ENCODE data around the gene KRT81.
"Not testable (repeated sequence)": the region's sequence is repeated elsewhere in the genome, so short reads cannot be mapped to it uniquely, and the experiment has no call there.

KRT81 gene

GRCh38 chr12:52317468-52318052, 26.2 kb upstream of the KRT81 start:
- Histone ChIP-seq H3K36me3 (ENCODE audit: insufficient read depth, low read length) (no peaks in the 10 kb centered on the region), H2AFZ (ENCODE audit: low read length, unreplicated experiment) (no peak overlapping the region), H3K79me2 (ENCODE audit: control insufficient read depth, insufficient read depth, low read length, unreplicated experiment) (no peaks in the 10 kb centered on the region), H3K4me3 (ENCODE audit: low read depth, low read length) (no peak overlapping the region), H3K27ac (ENCODE audit: low read depth, low read length) (no peak overlapping the region), H3K27me3 (ENCODE audit: insufficient read depth, low read length) (peaks cover 26% of the 10 kb centered on the region; the same call in 1 of the 2 replicates), H3K4me1 (ENCODE audit: control insufficient read depth, insufficient read depth, low read length, unreplicated experiment) (no peaks in the 10 kb centered on the region)

DNA sequence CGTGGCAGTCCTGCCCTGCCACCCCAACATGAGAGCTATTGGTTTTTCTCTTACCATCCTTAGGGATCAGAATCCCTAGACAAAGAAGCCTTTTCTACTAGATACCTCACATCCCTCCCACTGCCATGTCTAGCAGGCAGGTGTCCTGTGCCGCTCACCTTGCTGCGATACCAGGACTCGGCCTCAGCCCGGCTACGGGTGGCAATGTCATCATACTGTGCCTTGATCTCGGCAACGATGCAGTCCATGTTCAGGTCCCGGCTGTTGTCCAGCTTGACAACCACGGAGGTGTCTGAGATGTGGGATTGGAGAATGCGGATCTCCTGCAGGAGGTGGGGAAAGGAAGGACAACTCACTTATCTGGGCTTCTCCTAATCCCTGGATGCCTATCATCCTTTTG, 25.4 kb upstream of the KRT81 start:
- no peak overlapping the region for H3K27ac ChIP-seq (ENCODE audit: low read depth, low read length)
- H2AFZ ChIP-seq (ENCODE audit: low read length, unreplicated experiment): no peak overlapping the region
- H3K27me3 ChIP-seq (ENCODE audit: insufficient read depth, low read length): peaks cover 28% of the 10 kb centered on the region; the same call in 1 of the 2 replicates
- H3K36me3 ChIP-seq (ENCODE audit: insufficient read depth, low read length): no peaks in the 10 kb centered on the region
- H3K4me3 ChIP-seq (ENCODE audit: low read depth, low read length): no peak overlapping the region
- no peaks in the 10 kb centered on the region for H3K4me1 ChIP-seq (ENCODE audit: control insufficient read depth, insufficient read depth, low read length, unreplicated experiment)
- no peaks in the 10 kb centered on the region for H3K79me2 ChIP-seq (ENCODE audit: control insufficient read depth, insufficient read depth, low read length, unreplicated experiment)

- no peak overlapping the region for H3K4me3 ChIP-seq (ENCODE audit: low read depth, low read length)
- no peaks in the 10 kb centered on the region for H3K36me3 ChIP-seq (ENCODE audit: insufficient read depth, low read length)
- no peak overlapping the region for H3K27ac ChIP-seq (ENCODE audit: low read depth, low read length)
- H3K4me1 ChIP-seq (ENCODE audit: control insufficient read depth, insufficient read depth, low read length, unreplicated experiment): no peaks in the 10 kb centered on the region
- H2AFZ ChIP-seq (ENCODE audit: low read length, unreplicated experiment): no peak overlapping the region
- H3K79me2 ChIP-seq (ENCODE audit: control insufficient read depth, insufficient read depth, low read length, unreplicated experiment): no peaks in the 10 kb centered on the region
- H3K27me3 ChIP-seq (ENCODE audit: insufficient read depth, low read length): peaks cover 26% of the 10 kb centered on the region; the same call in 1 of the 2 replicates
These were observed 25.0 kb upstream of the KRT81 start for GRCh38 chr12:52316290-52316689.

DNA sequence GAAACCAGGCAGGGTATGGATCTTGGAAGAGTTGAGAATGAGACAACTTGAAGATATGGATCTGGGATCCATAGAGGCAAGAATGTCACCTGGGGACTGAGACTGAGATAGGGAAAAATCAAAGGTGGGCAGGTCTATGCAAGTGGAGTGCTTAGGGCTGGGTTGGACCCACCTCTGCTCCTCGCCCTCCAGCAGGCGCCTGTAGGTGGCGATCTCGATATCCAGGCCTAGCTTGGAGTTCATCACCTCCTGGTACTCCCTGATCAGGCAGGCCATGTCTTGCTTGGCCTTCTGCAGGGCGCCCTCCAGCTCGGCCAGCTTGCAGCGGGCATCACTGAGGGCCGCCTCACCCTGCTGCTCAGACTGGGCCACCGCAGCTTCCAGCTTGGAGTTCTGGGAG, 24.4 kb upstream of the KRT81 start:
- H3K36me3 ChIP-seq (ENCODE audit: insufficient read depth, low read length); H3K79me2 ChIP-seq (ENCODE audit: control insufficient read depth, insufficient read depth, low read length, unreplicated experiment): not testable (repeated sequence)
- peaks cover 21% of the 10 kb centered on the region; the same call in 1 of the 2 replicates for H3K27me3 ChIP-seq (ENCODE audit: insufficient read depth, low read length)

DNA sequence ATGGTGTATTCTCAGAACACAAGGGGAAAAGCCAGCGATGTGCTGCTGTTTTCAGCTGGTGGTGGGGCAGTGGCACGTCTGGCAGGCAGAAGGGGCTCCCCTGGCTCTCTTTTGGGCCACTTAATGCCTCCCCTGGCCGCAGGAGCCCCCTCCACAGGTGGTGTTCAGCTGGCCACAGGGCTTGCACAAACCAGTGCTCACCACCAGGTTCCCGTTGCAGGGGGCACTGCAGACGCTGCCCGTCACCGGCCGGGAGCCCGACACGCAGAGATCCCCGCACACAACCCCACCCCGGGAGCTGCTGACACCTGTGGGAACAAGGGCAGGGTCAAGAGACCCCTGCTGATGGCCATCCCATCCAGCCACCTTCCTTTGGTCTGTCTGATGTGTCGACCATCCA, 23.2 kb upstream of the KRT81 start:
- no peak overlapping the region for H3K27ac ChIP-seq (ENCODE audit: low read depth, low read length)
- peaks cover 11% of the 10 kb centered on the region for H3K27me3 ChIP-seq (ENCODE audit: insufficient read depth, low read length)
- no peak overlapping the region for H3K4me3 ChIP-seq (ENCODE audit: low read depth, low read length)
- H3K79me2 ChIP-seq (ENCODE audit: control insufficient read depth, insufficient read depth, low read length, unreplicated experiment): no peaks in the 10 kb centered on the region
- no peak overlapping the region for H2AFZ ChIP-seq (ENCODE audit: low read length, unreplicated experiment)
- no peaks in the 10 kb centered on the region for H3K36me3 ChIP-seq (ENCODE audit: insufficient read depth, low read length)
- no peaks in the 10 kb centered on the region for H3K4me1 ChIP-seq (ENCODE audit: control insufficient read depth, insufficient read depth, low read length, unreplicated experiment)

More for the DNA sequence above, 24.4 kb upstream of the KRT81 start:
- H3K4me3 ChIP-seq (ENCODE audit: low read depth, low read length); H2AFZ ChIP-seq (ENCODE audit: low read length, unreplicated experiment); H3K27ac ChIP-seq (ENCODE audit: low read depth, low read length); H3K4me1 ChIP-seq (ENCODE audit: control insufficient read depth, insufficient read depth, low read length, unreplicated experiment): not testable (repeated sequence)

DNA sequence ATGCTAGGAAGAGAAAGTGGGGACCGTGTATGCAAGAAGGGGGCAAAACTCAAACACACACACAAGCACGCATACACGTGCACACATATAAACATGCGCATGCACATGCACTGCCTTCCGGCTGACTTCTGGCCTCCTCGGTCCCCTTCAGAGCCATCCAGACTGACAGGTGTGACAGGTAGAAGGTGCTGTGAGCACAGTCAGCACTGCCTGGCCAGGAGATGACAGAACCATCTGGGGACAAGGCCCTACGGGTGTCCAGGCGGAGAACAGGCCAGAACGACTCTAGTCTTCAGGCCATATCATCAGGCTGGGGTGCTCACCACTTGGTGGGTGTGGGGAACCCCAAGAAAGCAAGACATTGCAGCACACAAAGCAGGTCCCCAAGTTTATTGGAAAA, 22.6 kb upstream of the KRT81 start:
- Histone ChIP-seq H3K27me3 (ENCODE audit: insufficient read depth, low read length) (peaks cover 14% of the 10 kb centered on the region), H2AFZ (ENCODE audit: low read length, unreplicated experiment) (no peak overlapping the region), H3K4me1 (ENCODE audit: control insufficient read depth, insufficient read depth, low read length, unreplicated experiment) (peaks cover under 1% of the 10 kb centered on the region), H3K36me3 (ENCODE audit: insufficient read depth, low read length) (no peaks in the 10 kb centered on the region), H3K79me2 (ENCODE audit: control insufficient read depth, insufficient read depth, low read length, unreplicated experiment) (no peaks in the 10 kb centered on the region), H3K4me3 (ENCODE audit: low read depth, low read length) (no peak overlapping the region), H3K27ac (ENCODE audit: low read depth, low read length) (no peak overlapping the region)

GRCh38 chr12:52313461-52313860, 22.1 kb upstream of the KRT81 start:
- peaks cover 4% of the 10 kb centered on the region for H3K4me1 ChIP-seq (ENCODE audit: control insufficient read depth, insufficient read depth, low read length, unreplicated experiment)
- no peak overlapping the region for H3K4me3 ChIP-seq (ENCODE audit: low read depth, low read length)
- no peaks in the 10 kb centered on the region for H3K79me2 ChIP-seq (ENCODE audit: control insufficient read depth, insufficient read depth, low read length, unreplicated experiment)
- no peak overlapping the region for H2AFZ ChIP-seq (ENCODE audit: low read length, unreplicated experiment)
- no peak overlapping the region for H3K27ac ChIP-seq (ENCODE audit: low read depth, low read length)
- H3K27me3 ChIP-seq (ENCODE audit: insufficient read depth, low read length): peaks cover 17% of the 10 kb centered on the region
- H3K36me3 ChIP-seq (ENCODE audit: insufficient read depth, low read length): no peaks in the 10 kb centered on the region

DNA sequence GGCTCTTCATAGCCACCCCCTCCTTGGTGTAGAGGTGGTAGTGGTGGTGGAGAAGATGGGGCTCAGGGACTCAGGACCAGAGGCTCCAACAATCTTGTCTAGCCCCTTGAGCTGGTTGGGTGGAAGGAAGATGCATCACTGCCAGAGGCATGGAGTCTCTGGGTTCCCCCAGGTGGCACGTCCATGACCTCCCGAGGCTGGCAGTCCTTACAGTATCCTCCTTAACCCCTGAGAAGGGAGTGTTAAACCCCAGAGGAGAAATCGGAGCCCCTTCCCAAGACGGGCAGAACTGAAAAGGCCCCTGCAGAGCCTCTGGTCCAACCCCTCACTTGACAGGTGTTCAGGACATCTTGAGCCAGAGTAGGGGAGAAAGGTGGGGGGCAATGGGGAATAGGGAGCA, 20.8 kb upstream of the KRT81 start:
- Histone ChIP-seq H3K36me3 (ENCODE audit: insufficient read depth, low read length) (no peaks in the 10 kb centered on the region), H2AFZ (ENCODE audit: low read length, unreplicated experiment) (no peak overlapping the region), H3K4me1 (ENCODE audit: control insufficient read depth, insufficient read depth, low read length, unreplicated experiment) (peaks cover 4% of the 10 kb centered on the region), H3K27me3 (ENCODE audit: insufficient read depth, low read length) (peaks cover 17% of the 10 kb centered on the region), H3K4me3 (ENCODE audit: low read depth, low read length) (no peak overlapping the region), H3K27ac (ENCODE audit: low read depth, low read length) (no peak overlapping the region), H3K79me2 (ENCODE audit: control insufficient read depth, insufficient read depth, low read length, unreplicated experiment) (no peaks in the 10 kb centered on the region)

- H3K27me3 ChIP-seq (ENCODE audit: insufficient read depth, low read length): peaks cover 17% of the 10 kb centered on the region
- no peaks in the 10 kb centered on the region for H3K36me3 ChIP-seq (ENCODE audit: insufficient read depth, low read length)
- peaks cover 4% of the 10 kb centered on the region for H3K4me1 ChIP-seq (ENCODE audit: control insufficient read depth, insufficient read depth, low read length, unreplicated experiment)
- no peaks in the 10 kb centered on the region for H3K79me2 ChIP-seq (ENCODE audit: control insufficient read depth, insufficient read depth, low read length, unreplicated experiment)
- H3K27ac ChIP-seq (ENCODE audit: low read depth, low read length): no peak overlapping the region
- no peak overlapping the region for H2AFZ ChIP-seq (ENCODE audit: low read length, unreplicated experiment)
- H3K4me3 ChIP-seq (ENCODE audit: low read depth, low read length): no peak overlapping the region
These were observed 19.9 kb upstream of the KRT81 start for GRCh38 chr12:52311285-52311648.

- Histone ChIP-seq H2AFZ (ENCODE audit: low read length, unreplicated experiment) (no peak overlapping the region), H3K4me1 (ENCODE audit: control insufficient read depth, insufficient read depth, low read length, unreplicated experiment) (peaks cover 4% of the 10 kb centered on the region), H3K27ac (ENCODE audit: low read depth, low read length) (no peak overlapping the region), H3K36me3 (ENCODE audit: insufficient read depth, low read length) (no peaks in the 10 kb centered on the region), H3K79me2 (ENCODE audit: control insufficient read depth, insufficient read depth, low read length, unreplicated experiment) (no peaks in the 10 kb centered on the region), H3K27me3 (ENCODE audit: insufficient read depth, low read length) (peaks cover 17% of the 10 kb centered on the region), H3K4me3 (ENCODE audit: low read depth, low read length) (no peak overlapping the region)
These were observed 19.4 kb upstream of the KRT81 start for GRCh38 chr12:52310622-52311284.

- peak overlapping the region; percentile 77 for H3K4me3 ChIP-seq (ENCODE audit: low read depth, low read length)
- H3K36me3 ChIP-seq (ENCODE audit: insufficient read depth, low read length): no peaks in the 10 kb centered on the region
- H3K79me2 ChIP-seq (ENCODE audit: control insufficient read depth, insufficient read depth, low read length, unreplicated experiment): no peaks in the 10 kb centered on the region
- peak overlapping the region; percentile 88 for H2AFZ ChIP-seq (ENCODE audit: low read length, unreplicated experiment)
- no peak overlapping the region for H3K27ac ChIP-seq (ENCODE audit: low read depth, low read length)
- peaks cover 14% of the 10 kb centered on the region for H3K27me3 ChIP-seq (ENCODE audit: insufficient read depth, low read length)
- H3K4me1 ChIP-seq (ENCODE audit: control insufficient read depth, insufficient read depth, low read length, unreplicated experiment): peaks cover 4% of the 10 kb centered on the region
These were observed 17.6 kb upstream of the KRT81 start for GRCh38 chr12:52308806-52309425.

Measured in ACC112 (cell line).